ENCODE data around the gene SGMS1.

GRCh38 chr10:50295367-50295766 is 328.4 kb downstream of the SGMS1 start:
- no peak for TF ChIP-seq POLR2A (IDR thresholded peaks at IDR 0.05; ENCODE audit: low read depth, low read length)
- no peak for TF ChIP-seq POLR2AphosphoS5 (IDR thresholded peaks at IDR 0.05; ENCODE audit: low read depth, low read length)
- TF ChIP-seq TAF1 (IDR thresholded peaks at IDR 0.05; ENCODE audit: low read depth, low read length) = no peak

All from GM12891 (cell line).